Suppressor macrophage (primary cell): ENCODE data around the gene CD40.

Source experiments
- DNase-seq, 4 experiments: peaks; one replicate each; pipeline ENCODE4 v3.0.0-alpha.2; 2020 to 2022

CD40 gene

GRCh38 chr20:46175127-46175494, 57.0 kb downstream of the CD40 start:
- DNase-seq: no peak

DNA sequence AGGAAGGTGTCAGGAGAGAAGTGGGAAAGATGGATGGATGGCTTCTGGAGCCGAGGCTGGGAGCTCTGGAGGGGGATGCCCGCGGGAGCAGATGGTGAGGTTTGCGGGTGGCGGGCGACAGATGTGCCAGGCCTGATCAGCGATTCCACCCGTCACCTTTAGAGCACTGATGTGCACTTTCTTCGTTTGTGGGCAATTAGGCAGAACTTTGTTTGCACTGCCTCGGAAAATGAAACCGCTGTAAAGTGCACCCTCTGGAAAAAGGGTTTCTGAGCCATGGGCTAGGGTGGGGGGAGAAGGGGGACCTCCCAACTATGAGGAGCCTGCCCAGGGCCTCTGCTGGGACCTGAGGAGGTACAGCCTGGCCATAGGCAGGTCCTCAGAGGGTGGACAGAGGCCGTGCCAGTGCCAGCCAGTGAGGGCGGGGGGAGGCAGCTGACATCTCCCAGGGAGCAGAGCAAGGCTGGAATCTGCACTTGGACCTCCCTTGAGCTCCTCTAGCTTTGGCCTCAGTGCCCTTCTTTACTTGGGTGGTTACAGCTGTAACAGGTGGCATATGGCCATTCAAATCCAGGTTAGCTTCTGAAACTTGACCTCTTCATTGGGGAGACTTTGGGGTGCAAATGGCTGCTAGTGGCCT, 58.7 kb downstream of the CD40 start:
- no peak for DNase-seq

- no peak for DNase-seq
Measured at GRCh38 chr20:46177768-46178167, 59.7 kb downstream of the CD40 start.

GRCh38 chr20:46178891-46179290, 60.8 kb downstream of the CD40 start:
- DNase-seq: no peak
